CD14-positive monocyte (primary cell): Measurements from ENCODE around the gene KRTAP2-3. TPM values are rescaled to one million over a fixed set of nuclear protein-coding genes. Genes with fewer than 3 reads are reported as not detected.
"Not testable (repeated sequence)": the region's sequence is repeated elsewhere in the genome, so short reads cannot be mapped to it uniquely, and the experiment has no call there.

Source experiments
- DNase-seq, 3 donors: peaks; one replicate each; pipeline ENCODE4 v3.0.0-alpha.2; 2011 to 2022
- H2AFZ ChIP-seq: 2 replicates; pipeline ENCODE4 v1.6.0; 2012; ENCODE audit warnings: mild to moderate bottlenecking, low read depth, low read length, inconsistent platforms; ENCODE audit not compliant: insufficient read depth, poor library complexity, severe bottlenecking
- H3K27ac ChIP-seq, 2 donors: 1 replicate in 1 of 2; 2 replicates in 1 of 2; pipeline ENCODE4 v1.5.1; 2012 to 2013; ENCODE audit warnings: low read length in 2 of 2, control low read depth in 1 of 2, inconsistent platforms in 1 of 2, low read depth in 1 of 2, mild to moderate bottlenecking in 1 of 2
- H3K27me3 ChIP-seq, 2 donors: one replicate each; pipeline versions ENCODE4 v1.6.0 to v1.6.1; 2011 to 2013; ENCODE audit warnings: low read length in 2 of 2; ENCODE audit not compliant: control insufficient read depth in 2 of 2, insufficient read depth in 2 of 2
- H3K36me3 ChIP-seq, 2 donors: replicated peaks in 1 of 2; 1 replicate in 1 of 2; 2 replicates in 1 of 2; pipeline versions ENCODE4 v1.5.1 to v1.6.1; 2012 to 2013; ENCODE audit warnings: low read length in 2 of 2, control low read depth in 1 of 2, inconsistent platforms in 1 of 2, mild to moderate bottlenecking in 1 of 2; ENCODE audit not compliant: insufficient read depth in 2 of 2, control insufficient read depth in 1 of 2
- H3K4me1 ChIP-seq, 2 donors: 1 replicate in 1 of 2; 2 replicates in 1 of 2; pipeline versions ENCODE4 v1.5.1 to v1.6.1; 2012 to 2013; ENCODE audit warnings: low read length in 2 of 2, control low read depth in 1 of 2, inconsistent platforms in 1 of 2, mild to moderate bottlenecking in 1 of 2, moderate library complexity in 1 of 2; ENCODE audit not compliant: insufficient read depth in 2 of 2, control insufficient read depth in 1 of 2
- H3K4me2 ChIP-seq: replicated peaks from 2 replicates; pipeline ENCODE3; 2012; ENCODE audit warnings: low read length, moderate library complexity, mild to moderate bottlenecking; ENCODE audit not compliant: poor library complexity, severe bottlenecking; ENCODE audit errors: extremely low read depth
- H3K4me3 ChIP-seq, 3 experiments: fragments of 200-600 bp in 1 of 3; sonication (generic) in 1 of 3; replicated peaks in 1 of 3; 1 replicate in 2 of 3; 2 replicates in 1 of 3; pipeline ENCODE4 v1.5.1; 2011 to 2013; ENCODE audit warnings: low read length in 3 of 3, mild to moderate bottlenecking in 3 of 3, control low read depth in 2 of 3, low read depth in 2 of 3, inconsistent platforms in 1 of 3, moderate library complexity in 1 of 3
- H3K79me2 ChIP-seq: 2 replicates; pipeline ENCODE4 v1.6.0; 2012; ENCODE audit warnings: mild to moderate bottlenecking, control low read depth, inconsistent platforms, low read length, moderate library complexity; ENCODE audit not compliant: insufficient read depth
- H3K9ac ChIP-seq: 2 replicates; pipeline ENCODE4 v1.6.0; 2017; ENCODE audit warnings: low read length, mild to moderate bottlenecking; ENCODE audit not compliant: insufficient read depth, poor library complexity, severe bottlenecking
- H3K9me3 ChIP-seq, 2 donors: replicated peaks in 1 of 2; 1 replicate in 1 of 2; 2 replicates in 1 of 2; pipeline versions ENCODE4 v1.5.1 to v1.6.1; 2012 to 2013; ENCODE audit warnings: low read length in 2 of 2, control low read depth in 1 of 2; ENCODE audit not compliant: control insufficient read depth in 1 of 2, insufficient read depth in 1 of 2
- H4K20me1 ChIP-seq: 2 replicates; pipeline ENCODE4 v1.6.0; 2012; ENCODE audit warnings: mild to moderate bottlenecking, low read length, control low read depth, moderate library complexity; ENCODE audit not compliant: insufficient read depth
- H3K27ac Mint-ChIP-seq, 7 donors: one replicate each; pipeline ENCODE4 v1.8.0; 2020; ENCODE audit warnings: mild to moderate bottlenecking in 7 of 7, mixed read lengths in 7 of 7, moderate library complexity in 6 of 7, inconsistent platforms in 2 of 7
- H3K27me3 Mint-ChIP-seq, 3 donors: one replicate each; pipeline ENCODE4 v1.8.0; 2021 to 2022; ENCODE audit warnings: low read depth in 3 of 3, mild to moderate bottlenecking in 3 of 3, mixed read lengths in 3 of 3, moderate library complexity in 3 of 3, inconsistent platforms in 1 of 3
- H3K36me3 Mint-ChIP-seq, 2 donors: one replicate each; pipeline ENCODE4 v1.8.0; 2020; ENCODE audit warnings: mixed read lengths in 2 of 2, inconsistent platforms in 1 of 2, mild to moderate bottlenecking in 1 of 2
- H3K4me1 Mint-ChIP-seq: one replicate; pipeline ENCODE4 v1.8.0; 2020; ENCODE audit warnings: mild to moderate bottlenecking, mixed read lengths
- H3K4me3 Mint-ChIP-seq, 2 donors: one replicate each; pipeline ENCODE4 v1.8.0; 2020; ENCODE audit warnings: mild to moderate bottlenecking in 2 of 2, mixed read lengths in 2 of 2, moderate library complexity in 1 of 2
- H3K9me3 Mint-ChIP-seq, 7 donors: one replicate each; pipeline ENCODE4 v1.8.0; 2020 to 2022; ENCODE audit warnings: mixed read lengths in 7 of 7, mild to moderate bottlenecking in 6 of 7, moderate library complexity in 6 of 7, inconsistent platforms in 2 of 7
- CTCF ChIP-seq: fragments of 200-600 bp; IDR thresholded peaks from one replicate; pipeline ENCODE4 v1.8.0; 2022; ENCODE audit warnings: antibody characterized with exemption, mild to moderate bottlenecking
- whole genome bisulfite sequencing: methylation state at CpG from one replicate; pipeline ENCODE4 v1.1.5; 2013; ENCODE audit warnings: missing lambda C conversion rate; ENCODE audit not compliant: insufficient coverage; 5-methylcytosine and 5-hydroxymethylcytosine counted together
- intact Hi-C, 2 donors: fragments of 100-400 bp; cut with micrococcal nuclease; formaldehyde crosslinking; loops; one replicate each; pipeline versions ENCODE4 v1.15.0 to v1.15.1; 2023
- polyA plus RNA-seq, 3 donors: library from polyadenylated mRNA; depleted of rRNA in 1 of 3; unstranded in 2 of 3; stranded (reverse) in 1 of 3; fragments of 300-500 nt in 2 of 3; fragments of >200 nt in 1 of 3; fragmentation: Illumina TruSeq in 2 of 3; gene quantifications; 1 replicate in 2 of 3; 2 replicates in 1 of 3; pipeline ENCODE4 v1.2.3, GENCODE V29; 2012 to 2021

The KRTAP2-3 gene
- polyA plus RNA-seq, 3 donors: not detected

GRCh38 chr17:41054556-41054955 is 5.4 kb downstream of the KRTAP2-3 start:
- H2AFZ ChIP-seq, H3K27ac Mint-ChIP-seq, H3K9ac ChIP-seq, H3K4me1 ChIP-seq, H3K4me2 ChIP-seq, H4K20me1 ChIP-seq, H3K4me3 ChIP-seq, H3K4me3 Mint-ChIP-seq, DNase-seq, H3K27ac ChIP-seq, H3K36me3 ChIP-seq, H3K36me3 Mint-ChIP-seq, H3K9me3 Mint-ChIP-seq, H3K4me1 Mint-ChIP-seq, H3K79me2 ChIP-seq, intact Hi-C loops, H3K9me3 ChIP-seq: not testable (repeated sequence)
- H3K27me3 Mint-ChIP-seq: peaks cover 9 to 18% (median 11%) of the 10 kb centered on the region in 3 donors
- 98% methylated on average over 5 of the region's 9 CpGs for WGBS
- peaks cover 3 to 11% of the 10 kb centered on the region in 2 donors for H3K27me3 ChIP-seq

GRCh38 chr17:41054025-41054424 is 5.9 kb downstream of the KRTAP2-3 start:
- no peaks in the 10 kb centered on the region for H3K4me1 Mint-ChIP-seq
- no peaks in the 10 kb centered on the region for H3K36me3 Mint-ChIP-seq
- Histone ChIP-seq H3K4me2 (no peak overlapping the region), H2AFZ (no peak overlapping the region), H3K4me3 (no peak overlapping the region), H4K20me1 (no peaks in the 10 kb centered on the region), H3K36me3 (no peaks in the 10 kb centered on the region), H3K9me3 (no peaks in the 10 kb centered on the region), H3K79me2 (no peaks in the 10 kb centered on the region), H3K4me1 (no peaks in the 10 kb centered on the region), H3K27me3 (peaks cover under 1 to 10% of the 10 kb centered on the region in 2 donors), H3K9ac (no peak overlapping the region), H3K27ac (no peak overlapping the region)
- 96% methylated on average over 3 of the region's 4 CpGs for WGBS
- no peak overlapping the region for H3K27ac Mint-ChIP-seq
- H3K4me3 Mint-ChIP-seq: no peak overlapping the region
- no peak for TF ChIP-seq CTCF
- DNase-seq: no peak
- H3K27me3 Mint-ChIP-seq: peaks cover 5 to 13% (median 8%) of the 10 kb centered on the region in 3 donors
- intact Hi-C loops: no loop called here
- H3K9me3 Mint-ChIP-seq: peaks cover 0 to 9% (median 2%) of the 10 kb centered on the region in 7 donors
